Vagina (tissue), 2 donors: Measurements from ENCODE around the gene CLK2.
A peak's percentile ranks its signal among the peaks of the same experiment; 100 is the strongest.

Experiments used
- CTCF ChIP-seq, 3 experiments: fragments of 450-650 bp in 2 of 3; fragments of 200-600 bp in 1 of 3; sonication (generic) in 1 of 3; IDR thresholded peaks; one replicate each; pipeline ENCODE4 v1.5.1; 2017 to 2019; ENCODE audit warnings: antibody characterized with exemption in 3 of 3, mild to moderate bottlenecking in 2 of 3, moderate library complexity in 2 of 3
- POLR2A ChIP-seq, 2 donors: fragments of 450-650 bp; IDR thresholded peaks; one replicate each; pipeline ENCODE4 v1.6.1; 2017; ENCODE audit warnings: antibody characterized with exemption in 2 of 2, mild to moderate bottlenecking in 2 of 2, moderate library complexity in 2 of 2

DNA sequence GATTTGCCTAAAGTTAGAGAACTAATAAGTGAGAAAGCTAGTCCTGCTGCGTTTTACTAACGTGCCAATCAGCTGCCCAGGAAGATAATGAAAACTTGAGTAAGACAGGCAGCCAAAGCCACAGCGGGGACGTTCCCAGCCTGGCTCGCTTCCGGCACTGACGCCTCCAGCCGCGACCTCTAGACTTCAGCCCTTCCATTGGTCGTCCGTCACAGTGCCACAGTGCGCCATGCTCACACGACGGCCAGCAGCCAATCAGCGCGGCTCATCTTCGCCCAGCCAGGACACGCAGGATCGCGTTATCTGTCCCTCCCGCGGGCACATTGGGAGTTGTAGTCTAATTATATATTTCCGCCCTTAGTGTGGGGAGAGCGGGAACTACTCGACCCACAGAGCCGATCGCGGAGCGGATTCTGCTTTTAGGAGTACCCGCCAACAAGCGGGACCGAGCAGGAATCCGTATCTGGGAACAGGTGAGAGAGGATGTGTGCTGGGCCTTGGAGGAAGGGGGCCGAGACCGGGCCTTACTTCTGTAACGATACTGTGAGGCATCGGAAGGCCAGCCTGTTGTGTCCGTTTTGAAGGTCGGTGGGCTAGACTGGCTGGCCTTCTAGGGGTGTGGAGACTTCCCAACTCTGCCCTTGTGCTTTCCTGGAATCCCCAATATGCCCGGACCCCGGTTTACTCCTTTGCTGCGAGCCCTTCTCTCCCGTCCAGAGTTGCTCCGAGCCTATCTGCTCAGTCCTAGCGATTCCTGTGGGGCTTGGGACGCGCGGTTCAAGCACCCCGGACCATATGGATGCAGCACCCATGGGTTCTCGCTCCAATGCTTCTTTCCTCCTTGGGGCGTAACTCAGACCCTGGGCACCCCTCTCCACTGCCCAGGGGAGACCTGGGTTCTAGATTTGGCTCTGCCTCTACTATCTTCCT, 35.5 kb upstream of the CLK2 start, which contains the start of gene FDPS:
- peak in 2 of 3 experiments; percentile 15 to 49 for TF ChIP-seq CTCF (IDR thresholded peaks at IDR 0.05)
- no peak for TF ChIP-seq POLR2A (IDR thresholded peaks at IDR 0.05)
